Placental pericyte (primary cell): ENCODE data around the gene DYRK1A. TPM values are rescaled to one million over a fixed set of nuclear protein-coding genes. Genes with fewer than 3 reads are reported as not detected.

Experiments used
- total RNA-seq: library from RNA; depleted of rRNA; stranded (reverse); fragments of >200 nt; gene quantifications from 2 replicates; pipeline ENCODE4 v1.2.3, GENCODE V29; 2012

The DYRK1A gene
- total RNA-seq = 57.6 and 87.9 TPM in 2 replicates

DNA sequence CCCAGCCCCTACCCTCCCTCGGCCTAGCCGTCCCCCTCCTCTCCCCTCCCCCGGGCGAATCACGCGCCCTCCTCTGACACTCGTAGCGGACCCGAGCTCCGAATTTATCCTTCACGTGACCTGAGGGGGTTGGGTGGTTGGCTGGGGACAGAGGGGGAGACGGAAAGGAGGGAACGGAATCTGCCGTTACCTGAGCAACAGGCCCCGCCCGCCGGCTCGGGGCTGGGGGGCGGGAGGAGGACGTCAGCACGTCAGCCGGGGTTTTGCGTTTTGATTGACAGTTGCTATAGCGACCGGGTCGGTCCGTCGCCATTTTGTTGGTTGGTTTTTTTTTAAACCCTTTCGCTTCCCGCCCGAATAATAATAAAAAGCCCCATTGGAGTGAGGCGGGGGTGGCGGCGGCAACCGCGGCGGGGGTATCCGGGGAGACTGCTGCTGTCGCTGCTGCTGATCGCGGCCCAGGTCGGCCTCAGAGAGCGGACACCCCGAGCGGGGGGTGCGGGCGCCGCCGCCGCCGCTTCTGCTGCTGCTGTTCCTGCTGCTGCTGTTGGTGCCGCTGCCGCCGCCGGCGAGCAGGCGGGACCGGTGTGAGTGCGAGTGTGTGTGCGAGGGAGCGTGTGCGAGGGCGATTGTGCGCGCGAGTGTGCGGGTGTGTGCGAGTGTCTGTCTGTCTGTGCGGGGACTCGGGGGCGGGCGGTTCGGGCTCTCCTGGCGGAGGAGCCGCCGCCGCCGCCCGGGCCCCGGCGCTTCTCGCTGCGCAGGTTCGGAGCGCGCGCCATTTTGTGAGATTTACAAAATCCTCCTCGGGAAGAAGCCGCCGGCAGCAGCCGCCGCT lies at the start of gene DYRK1A:
Gene DYRK1A, plus strand, starts transcription at position 292 of the 835 bp plus-strand sequence. CDS start 53,602 bp downstream, outside the sequence.

Other genes starting within 250 kb of the DYRK1A start
- 47.9 and 70.3 TPM in 2 replicates for gene VPS26C, start 99.4 kb upstream of the DYRK1A start, total RNA-seq